H9 (cell line): ENCODE data around the gene HYAL2. TPM values are rescaled to one million over a fixed set of nuclear protein-coding genes. Genes with fewer than 3 reads are reported as not detected.

Source experiments
- DNase-seq: peaks from one replicate; pipeline ENCODE4 v3.0.0-alpha.2; 2017
- H2AFZ ChIP-seq: one replicate; pipeline ENCODE4 v1.6.1; 2013; ENCODE audit warnings: mild to moderate bottlenecking, low read length, control low read depth, moderate library complexity
- H2AK5ac ChIP-seq: 2 replicates; pipeline ENCODE4 v1.6.1; 2013; ENCODE audit warnings: low read length, control low read depth, mixed read lengths; ENCODE audit not compliant: insufficient read length
- H2BK120ac ChIP-seq: one replicate; pipeline ENCODE4 v1.6.1; 2013; ENCODE audit warnings: low read depth, mild to moderate bottlenecking, low read length, control low read depth, inconsistent platforms; ENCODE audit not compliant: poor library complexity, severe bottlenecking
- H2BK12ac ChIP-seq: 2 replicates; pipeline ENCODE4 v1.6.1; 2013; ENCODE audit warnings: low read length, control low read depth, mixed read lengths, low read depth; ENCODE audit not compliant: insufficient read length
- H2BK15ac ChIP-seq: 2 replicates; pipeline ENCODE4 v1.6.1; 2013; ENCODE audit warnings: low read depth, low read length, control low read depth
- H2BK20ac ChIP-seq: one replicate; pipeline ENCODE4 v1.6.1; 2013; ENCODE audit warnings: low read depth, mild to moderate bottlenecking, low read length, control low read depth, inconsistent platforms; ENCODE audit not compliant: poor library complexity, severe bottlenecking
- H2BK5ac ChIP-seq: 2 replicates; pipeline ENCODE4 v1.6.1; 2013; ENCODE audit warnings: low read length, control low read depth, mixed read lengths; ENCODE audit not compliant: insufficient read length
- H3K14ac ChIP-seq: 2 replicates; pipeline ENCODE4 v1.6.1; 2013; ENCODE audit warnings: low read length, control low read depth; ENCODE audit not compliant: insufficient read depth
- H3K18ac ChIP-seq: 2 replicates; pipeline ENCODE4 v1.6.1; 2013; ENCODE audit warnings: low read depth, mild to moderate bottlenecking, mixed read lengths, low read length, control low read depth; ENCODE audit not compliant: insufficient read length
- H3K23ac ChIP-seq: 2 replicates; pipeline ENCODE4 v1.6.1; 2013; ENCODE audit warnings: low read length, control low read depth, mixed read lengths, low read depth; ENCODE audit not compliant: insufficient read length
- H3K23me2 ChIP-seq: 2 replicates; pipeline ENCODE4 v1.6.1; 2013; ENCODE audit warnings: low read depth, mild to moderate bottlenecking, mixed read lengths, low read length, control low read depth; ENCODE audit not compliant: insufficient read length, poor library complexity, severe bottlenecking
- H3K27ac ChIP-seq: 2 replicates; pipeline ENCODE4 v1.5.1; 2013; ENCODE audit warnings: low read length, control low read depth, mixed read lengths, low read depth; ENCODE audit not compliant: insufficient read length
- H3K27me3 ChIP-seq: 2 replicates; pipeline ENCODE4 v1.6.1; 2013; ENCODE audit warnings: low read length, control low read depth, inconsistent platforms; ENCODE audit not compliant: insufficient read depth
- H3K4ac ChIP-seq: 2 replicates; pipeline ENCODE4 v1.6.1; 2013; ENCODE audit warnings: low read depth, mild to moderate bottlenecking, control low read depth, inconsistent platforms, low read length, moderate library complexity
- H3K4me1 ChIP-seq: 2 replicates; pipeline ENCODE4 v1.6.1; 2013; ENCODE audit warnings: low read length, control low read depth, inconsistent platforms; ENCODE audit not compliant: insufficient read depth
- H3K4me2 ChIP-seq: 2 replicates; pipeline ENCODE4 v1.6.1; 2013; ENCODE audit warnings: low read length, control low read depth, mixed read lengths; ENCODE audit not compliant: insufficient read length, insufficient read depth
- H3K56ac ChIP-seq: 2 replicates; pipeline ENCODE4 v1.6.1; 2013; ENCODE audit warnings: low read depth, mild to moderate bottlenecking, mixed read lengths, low read length, control low read depth; ENCODE audit not compliant: insufficient read length
- H3K79me1 ChIP-seq: 2 replicates; pipeline ENCODE4 v1.6.1; 2013; ENCODE audit warnings: low read depth, mild to moderate bottlenecking, moderate library complexity, low read length, control low read depth, inconsistent platforms; ENCODE audit not compliant: insufficient read depth, poor library complexity, severe bottlenecking
- H3K79me2 ChIP-seq: 2 replicates; pipeline ENCODE4 v1.6.1; 2013; ENCODE audit warnings: low read length, control low read depth, inconsistent platforms; ENCODE audit not compliant: insufficient read depth
- H3K9ac ChIP-seq: 2 replicates; pipeline ENCODE4 v1.6.1; 2013; ENCODE audit warnings: low read length, control low read depth, mixed read lengths; ENCODE audit not compliant: insufficient read length; ENCODE audit errors: extremely low read depth
- H3K9me3 ChIP-seq: one replicate; pipeline ENCODE4 v1.6.1; 2013; ENCODE audit warnings: low read depth, low read length, inconsistent platforms; ENCODE audit not compliant: control insufficient read depth
- H3T11ph ChIP-seq: one replicate; pipeline ENCODE4 v1.6.1; 2013; ENCODE audit warnings: mild to moderate bottlenecking, low read length, control low read depth, inconsistent platforms
- H4K20me1 ChIP-seq: one replicate; pipeline ENCODE4 v1.6.1; 2013; ENCODE audit not compliant: control insufficient read depth, insufficient read length, insufficient read depth
- H4K5ac ChIP-seq: 2 replicates; pipeline ENCODE4 v1.6.1; 2013; ENCODE audit warnings: low read depth, mild to moderate bottlenecking, mixed read lengths, low read length, control low read depth; ENCODE audit not compliant: insufficient read length
- H4K8ac ChIP-seq: replicated peaks from 2 replicates; pipeline ENCODE4 v1.6.1; 2013; ENCODE audit warnings: low read length, control low read depth, mixed read lengths, low read depth; ENCODE audit not compliant: insufficient read length
- H4K91ac ChIP-seq: 2 replicates; pipeline ENCODE4 v1.6.1; 2013; ENCODE audit warnings: low read depth, mild to moderate bottlenecking, moderate library complexity, mixed read lengths, low read length, control low read depth; ENCODE audit not compliant: insufficient read length
- H3K27ac Mint-ChIP-seq, 3 experiments: 2 replicates in 2 of 3; 3 replicates in 1 of 3; pipeline ENCODE4 v1.8.0; 2020 to 2021; ENCODE audit warnings: mixed read lengths in 3 of 3, mild to moderate bottlenecking in 1 of 3, moderate library complexity in 1 of 3
- H3K27me3 Mint-ChIP-seq: 2 replicates; pipeline ENCODE4 v1.8.0; 2021; ENCODE audit warnings: low read depth, mild to moderate bottlenecking, moderate library complexity, mixed read lengths
- H3K36me3 Mint-ChIP-seq, 3 experiments: 2 replicates in 2 of 3; 3 replicates in 1 of 3; pipeline ENCODE4 v1.8.0; 2020 to 2021; ENCODE audit warnings: low read depth in 3 of 3, mixed read lengths in 3 of 3; ENCODE audit not compliant: insufficient read depth in 1 of 3
- H3K4me1 Mint-ChIP-seq, 2 experiments: 2 replicates each; pipeline ENCODE4 v1.8.0; 2020; ENCODE audit warnings: mixed read lengths in 2 of 2
- H3K4me3 Mint-ChIP-seq, 2 experiments: 2 replicates in 1 of 2; 3 replicates in 1 of 2; pipeline ENCODE4 v1.8.0; 2020 to 2021; ENCODE audit warnings: mild to moderate bottlenecking in 2 of 2, mixed read lengths in 2 of 2, moderate library complexity in 1 of 2
- H3K9me3 Mint-ChIP-seq, 2 experiments: 2 replicates in 1 of 2; 3 replicates in 1 of 2; pipeline ENCODE4 v1.8.0; 2020; ENCODE audit warnings: mild to moderate bottlenecking in 2 of 2, mixed read lengths in 2 of 2, moderate library complexity in 1 of 2
- CTCF ChIP-seq: fragments of 200-600 bp; sonication (generic); conservative IDR thresholded peaks from 3 replicates; pipeline ENCODE4 v1.8.0; 2021; ENCODE audit warnings: antibody characterized with exemption, mild to moderate bottlenecking
- WGBS: extraction: QIAGEN DNeasy Blood & Tissue Kit; methylation state at CpG from one replicate; pipeline ENCODE4 v1.1.7; 2013; ENCODE audit warnings: missing lambda C conversion rate, low lambda C conversion rate, mixed read lengths; ENCODE audit not compliant: insufficient read length; ENCODE audit errors: extremely low coverage; 5-methylcytosine and 5-hydroxymethylcytosine counted together
- total RNA-seq: library from RNA; stranded (reverse); gene quantifications from 2 replicates; pipeline ENCODE4 v1.2.1, GENCODE V29; 2021

The HYAL2 gene
- total RNA-seq, 1 experiment from 2014 or later: 51.9 TPM

DNA sequence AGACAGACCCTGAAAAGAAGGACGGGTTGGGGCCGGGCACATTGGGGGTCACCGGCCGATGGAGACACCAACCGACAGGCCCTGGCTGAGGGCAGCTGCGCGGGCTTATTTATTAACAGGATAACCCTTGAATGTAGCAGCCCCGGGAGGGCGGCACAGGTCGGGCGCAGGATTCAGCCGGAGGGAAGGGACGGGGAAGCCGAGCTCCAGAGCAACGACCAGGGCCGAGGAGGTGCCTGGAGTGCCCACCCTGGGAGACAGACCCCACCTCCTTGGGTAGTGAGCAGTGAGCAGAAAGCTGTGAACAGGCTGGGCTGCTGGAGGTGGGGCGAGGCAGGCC, 45.8 kb downstream of the HYAL2 start:
- Histone ChIP-seq H3K23ac (no peak overlapping the region), H2BK5ac (no peak overlapping the region), H2AFZ (no peak overlapping the region), H3K9me3 (no peaks in the 10 kb centered on the region), H3K23me2 (peaks cover 10% of the 10 kb centered on the region), H3K4ac (no peak overlapping the region), H2BK12ac (no peak overlapping the region), H3K79me2 (no peaks in the 10 kb centered on the region), H2BK20ac (no peak overlapping the region), H3K4me1 (no peaks in the 10 kb centered on the region), H3K56ac (no peak overlapping the region), H2BK120ac (no peak overlapping the region), H3K14ac (no peak overlapping the region), H4K20me1 (no peaks in the 10 kb centered on the region), H4K8ac (no peak overlapping the region), H3K18ac (no peak overlapping the region), H3K4me2 (no peak overlapping the region), H3T11ph (no peak overlapping the region), H3K9ac (no peak overlapping the region), H2AK5ac (no peak overlapping the region), H2BK15ac (no peak overlapping the region), H4K5ac (no peak overlapping the region), H4K91ac (no peak overlapping the region), H3K27me3 (peaks cover 16% of the 10 kb centered on the region; the same call in 1 of the 2 replicates), H3K27ac (no peak overlapping the region), H3K79me1 (no peaks in the 10 kb centered on the region)
- H3K36me3 Mint-ChIP-seq: no peaks in the 10 kb centered on the region; a peak in 1 of 7 replicates
- H3K4me1 Mint-ChIP-seq: peaks cover 22 to 30% of the 10 kb centered on the region in 2 experiments
- peaks cover 57% of the 10 kb centered on the region for H3K27me3 Mint-ChIP-seq
- H3K4me3 Mint-ChIP-seq: no peak overlapping the region
- H3K27ac Mint-ChIP-seq: no peak overlapping the region
- DNase-seq: no peak
- WGBS: no CpG with 5 or more reads among the region's 17 CpGs
- no peaks in the 10 kb centered on the region; a peak in 1 of 5 replicates for H3K9me3 Mint-ChIP-seq
- TF ChIP-seq CTCF: no peak
